HEK293 (cell line): Measurements from ENCODE around the gene BFSP2.

Experiments used
- CTCF ChIA-PET: fragments of 350-600 bp; formaldehyde crosslinking; extraction: SDS; loops from one replicate; lab custom pipeline; 2021; ENCODE audit warnings: antibody characterized with exemption; lab: Yijun Ruan, JAX
- POLR2A ChIA-PET: fragments of 300-600 bp; formaldehyde crosslinking; extraction: SDS; loops from one replicate; lab custom pipeline; 2020; ENCODE audit warnings: antibody characterized with exemption, inconsistent platforms; lab: Yijun Ruan, JAX
- H3K27ac ChIP-seq: fragments of 200-500 bp; sonication (Bioruptor generic); 2 replicates; pipeline ENCODE4 v1.5.1; 2014; ENCODE audit warnings: low read depth, low read length, control low read depth, inconsistent platforms; ENCODE audit errors: extremely low read depth
- H3K36me3 ChIP-seq, 2 experiments: fragments of 200-500 bp in 1 of 2; sonication (Bioruptor generic) in 1 of 2; 1 replicate in 1 of 2; 2 replicates in 1 of 2; pipeline ENCODE4 v1.5.1; 2014 to 2017; ENCODE audit warnings: inconsistent platforms in 2 of 2, low read length in 2 of 2; ENCODE audit not compliant: control insufficient read depth in 2 of 2, insufficient read depth in 1 of 2
- H3K4me1 ChIP-seq: fragments of 200-500 bp; sonication (Bioruptor generic); 2 replicates; pipeline ENCODE4 v1.5.1; 2014; ENCODE audit warnings: mild to moderate bottlenecking, low read length, inconsistent platforms; ENCODE audit not compliant: control insufficient read depth, insufficient read depth
- H3K4me3 ChIP-seq: 2 replicates; pipeline ENCODE4 v1.5.1; 2011; ENCODE audit warnings: low read depth, mild to moderate bottlenecking, control low read depth, low read length, moderate library complexity
- H3K9me3 ChIP-seq: fragments of 200-500 bp; sonication (Bioruptor generic); 2 replicates; pipeline ENCODE4 v1.5.1; 2014; ENCODE audit warnings: low read depth, low read length, inconsistent platforms; ENCODE audit not compliant: control insufficient read depth, insufficient read depth
- PRDM2 ChIP-seq: fragments of 450-650 bp; formaldehyde crosslinking; IDR thresholded peaks from 2 replicates; pipeline ENCODE4 v1.5.1; 2016; ENCODE audit warnings: missing biosample characterization, missing genetic modification characterization, borderline replicate concordance
- REST ChIP-seq: fragments of 450-650 bp; formaldehyde crosslinking; IDR thresholded peaks from 2 replicates; pipeline ENCODE4 v1.5.1; 2016; ENCODE audit warnings: missing biosample characterization, missing genetic modification characterization
- ZBTB11 ChIP-seq: fragments of 450-650 bp; formaldehyde crosslinking; conservative IDR thresholded peaks from 2 replicates; pipeline ENCODE4 v1.5.1; 2016; ENCODE audit warnings: low read depth, missing biosample characterization, missing genetic modification characterization
- ZBTB48 ChIP-seq: fragments of 450-650 bp; formaldehyde crosslinking; IDR thresholded peaks from 2 replicates; pipeline ENCODE4 v1.5.1; 2016; ENCODE audit warnings: missing biosample characterization, missing genetic modification characterization
- ZBTB6 ChIP-seq: fragments of 450-650 bp; formaldehyde crosslinking; IDR thresholded peaks from 2 replicates; pipeline ENCODE4 v1.5.1; 2017; ENCODE audit warnings: missing biosample characterization, missing genetic modification characterization
- ZNF19 ChIP-seq: fragments of 450-650 bp; formaldehyde crosslinking; IDR thresholded peaks from 2 replicates; pipeline ENCODE4; 2016; ENCODE audit warnings: missing biosample characterization, missing genetic modification characterization, low read depth
- ZNF223 ChIP-seq: fragments of 450-650 bp; formaldehyde crosslinking; IDR thresholded peaks from 2 replicates; pipeline ENCODE4 v1.5.1; 2016; ENCODE audit warnings: missing biosample characterization, missing genetic modification characterization
- ZNF529 ChIP-seq: fragments of 450-650 bp; formaldehyde crosslinking; IDR thresholded peaks from 2 replicates; pipeline ENCODE4 v1.5.1; 2017; ENCODE audit warnings: missing genetic modification characterization, missing biosample characterization; ENCODE audit not compliant: insufficient replicate concordance
- ZNF530 ChIP-seq: fragments of 450-650 bp; formaldehyde crosslinking; IDR thresholded peaks from 2 replicates; pipeline ENCODE4 v1.5.1; 2016; ENCODE audit warnings: low read depth, missing biosample characterization, missing genetic modification characterization
- ZNF549 ChIP-seq: fragments of 450-650 bp; IDR thresholded peaks from 2 replicates; pipeline ENCODE4 v1.5.1; 2018; ENCODE audit warnings: missing biosample characterization, missing genetic modification characterization, mild to moderate bottlenecking, inconsistent platforms, moderate library complexity
- ZNF558 ChIP-seq: fragments of 450-650 bp; formaldehyde crosslinking; IDR thresholded peaks from 2 replicates; pipeline ENCODE4 v1.5.1; 2016; ENCODE audit warnings: missing biosample characterization, missing genetic modification characterization
- ZNF571 ChIP-seq: fragments of 450-650 bp; formaldehyde crosslinking; IDR thresholded peaks from 2 replicates; pipeline ENCODE4 v1.5.0; 2017; ENCODE audit warnings: missing biosample characterization, missing genetic modification characterization
- ZNF623 ChIP-seq: fragments of 450-650 bp; formaldehyde crosslinking; IDR thresholded peaks from 2 replicates; pipeline ENCODE4 v1.5.1; 2016; ENCODE audit warnings: missing biosample characterization, missing genetic modification characterization
- ZNF677 ChIP-seq: fragments of 450-650 bp; IDR thresholded peaks from 2 replicates; pipeline ENCODE4 v1.5.0; 2018; ENCODE audit warnings: missing biosample characterization, mild to moderate bottlenecking, missing genetic modification characterization, moderate library complexity
- ZNF76 ChIP-seq: fragments of 450-650 bp; formaldehyde crosslinking; IDR thresholded peaks from 2 replicates; pipeline ENCODE4; 2016; ENCODE audit warnings: low read depth, missing biosample characterization, missing genetic modification characterization, borderline replicate concordance
- ZNF777 ChIP-seq: fragments of 450-650 bp; formaldehyde crosslinking; IDR thresholded peaks from 2 replicates; pipeline ENCODE4 v1.5.1; 2017; ENCODE audit warnings: missing biosample characterization, missing genetic modification characterization, borderline replicate concordance
- TF ChIP-seq, protein P1 (sequence below): fragments of 450-650 bp; formaldehyde crosslinking; IDR thresholded peaks from 2 replicates; pipeline ENCODE4 v1.5.1; 2016; ENCODE audit warnings: missing biosample characterization, missing genetic modification characterization

BFSP2 gene

GRCh38 chr3:133396906-133397305 is 3.0 kb upstream of the BFSP2 start:
- ChIA-PET POLR2A (no interaction called here), CTCF (no interaction called here)
- H3K9me3 ChIP-seq, result no peaks in the 10 kb centered on the region
- H3K4me1 ChIP-seq, result no peaks in the 10 kb centered on the region
- no peak for TF ChIP-seq ZNF571 (tag by site-specific recombination)
- no peak for TF ChIP-seq ZBTB11 (tag by site-specific recombination)
- TF ChIP-seq ZNF777 (tag by site-specific recombination), result no peak
- TF ChIP-seq, protein P1, sequence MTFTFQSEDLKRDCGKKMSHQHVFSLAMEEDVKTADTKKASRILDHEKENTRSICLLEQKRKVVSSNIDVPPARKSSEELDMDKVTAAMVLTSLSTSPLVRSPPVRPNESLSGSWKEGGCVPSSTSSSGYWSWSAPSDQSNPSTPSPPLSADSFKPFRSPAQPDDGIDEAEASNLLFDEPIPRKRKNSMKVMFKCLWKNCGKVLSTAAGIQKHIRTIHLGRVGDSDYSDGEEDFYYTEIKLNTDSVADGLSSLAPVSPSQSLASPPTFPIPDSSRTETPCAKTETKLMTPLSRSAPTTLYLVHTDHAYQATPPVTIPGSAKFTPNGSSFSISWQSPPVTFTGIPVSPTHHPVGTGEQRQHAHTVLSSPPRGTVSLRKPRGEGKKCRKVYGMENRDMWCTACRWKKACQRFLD (tag by site-specific recombination), result no peak
- no peak for TF ChIP-seq ZBTB6 (tag by site-specific recombination)
- no peak for TF ChIP-seq ZNF19
- no peak for TF ChIP-seq ZNF529 (tag by site-specific recombination)
- TF ChIP-seq ZNF223 (tag by site-specific recombination), result no peak
- TF ChIP-seq REST (tag by site-specific recombination), result no peak
- no peak for TF ChIP-seq PRDM2 (tag by site-specific recombination)
- no peak for TF ChIP-seq ZNF76 (tag by site-specific recombination)
- no peak for TF ChIP-seq ZNF558 (tag by site-specific recombination)
- no peak for TF ChIP-seq ZBTB48 (tag by site-specific recombination)
- TF ChIP-seq ZNF530 (tag by site-specific recombination), result no peak
- TF ChIP-seq ZNF677 (tag by site-specific recombination), result no peak
- no peak for TF ChIP-seq ZNF549 (tag by site-specific recombination)
- no peak for TF ChIP-seq ZNF623
- no peaks in the 10 kb centered on the region for H3K36me3 ChIP-seq
- H3K27ac ChIP-seq, result no peak overlapping the region
- H3K4me3 ChIP-seq, result no peak overlapping the region
